HepG2 (cell line): Measurements from ENCODE around the gene ARPC1A. TPM values are rescaled to one million over a fixed set of nuclear protein-coding genes. Genes with fewer than 3 reads are reported as not detected.

Experiments
- ATF3 ChIP-seq: sonication (generic); formaldehyde crosslinking; IDR thresholded peaks from 2 replicates; pipeline ENCODE4 v1.4.0; 2020; ENCODE audit warnings: missing genetic modification reagents
- BATF2 ChIP-seq: sonication (generic); formaldehyde crosslinking; IDR thresholded peaks from 2 replicates; pipeline ENCODE4 v1.8.0; 2022; ENCODE audit warnings: mild to moderate bottlenecking, missing genetic modification reagents, moderate library complexity
- HNF4A ChIP-seq: sonication (generic); formaldehyde crosslinking; IDR thresholded peaks from 2 replicates; pipeline ENCODE4 v1.4.0; 2020; ENCODE audit warnings: missing genetic modification reagents
- KDM1A ChIP-seq: IDR thresholded peaks from 2 replicates; pipeline ENCODE4 v1.6.1; 2016; ENCODE audit warnings: missing compliant biosample characterization
- MYPOP ChIP-seq: sonication (generic); formaldehyde crosslinking; IDR thresholded peaks from 2 replicates; pipeline ENCODE4 v1.8.1; 2023; ENCODE audit warnings: mild to moderate bottlenecking, moderate library complexity, missing genetic modification reagents
- RBAK ChIP-seq: sonication (generic); formaldehyde crosslinking; IDR thresholded peaks from 2 replicates; pipeline ENCODE4 v1.5.1; 2020; ENCODE audit warnings: mild to moderate bottlenecking, missing genetic modification reagents
- SRF ChIP-seq: IDR thresholded peaks from 2 replicates; pipeline ENCODE4 v1.6.1; 2011; ENCODE audit warnings: mild to moderate bottlenecking, low read depth, low read length, moderate library complexity
- TFE3 ChIP-seq: IDR thresholded peaks from 2 replicates; pipeline ENCODE4 v1.6.1; 2016
- ZBTB20 ChIP-seq: sonication (generic); formaldehyde crosslinking; IDR thresholded peaks from 2 replicates; pipeline ENCODE4 v1.8.1; 2023; ENCODE audit warnings: missing genetic modification reagents, low read depth, mild to moderate bottlenecking, borderline replicate concordance
- ZBTB21 ChIP-seq: sonication (generic); formaldehyde crosslinking; IDR thresholded peaks from 2 replicates; pipeline ENCODE4 v1.4.0; 2020; ENCODE audit warnings: missing genetic modification reagents
- ZFP37 ChIP-seq: sonication (generic); formaldehyde crosslinking; IDR thresholded peaks from 2 replicates; pipeline ENCODE4 v1.4.0; 2020; ENCODE audit warnings: missing genetic modification reagents, borderline replicate concordance
- ZGPAT ChIP-seq: IDR thresholded peaks from 2 replicates; pipeline ENCODE4 v1.6.1; 2016; ENCODE audit warnings: mild to moderate bottlenecking
- ZKSCAN5 ChIP-seq: sonication (generic); formaldehyde crosslinking; IDR thresholded peaks from 2 replicates; pipeline ENCODE4 v1.5.1; 2020; ENCODE audit warnings: mild to moderate bottlenecking, missing genetic modification reagents
- ZNF251 ChIP-seq: sonication (generic); formaldehyde crosslinking; IDR thresholded peaks from 2 replicates; pipeline ENCODE4 v1.9.0; 2021; ENCODE audit warnings: mild to moderate bottlenecking, missing genetic modification reagents
- ZNF296 ChIP-seq: sonication (generic); formaldehyde crosslinking; conservative IDR thresholded peaks from 2 replicates; pipeline ENCODE4 v1.5.0; 2020; ENCODE audit warnings: mild to moderate bottlenecking, missing genetic modification reagents
- ZNF382 ChIP-seq: sonication (generic); formaldehyde crosslinking; IDR thresholded peaks from 2 replicates; pipeline ENCODE4 v1.5.0; 2020; ENCODE audit warnings: missing genetic modification reagents, mild to moderate bottlenecking, borderline replicate concordance
- ZNF513 ChIP-seq: sonication (generic); formaldehyde crosslinking; conservative IDR thresholded peaks from 2 replicates; pipeline ENCODE4 v1.5.0; 2020; ENCODE audit warnings: missing genetic modification reagents
- ZNF746 ChIP-seq: sonication (generic); formaldehyde crosslinking; IDR thresholded peaks from 2 replicates; pipeline ENCODE4 v1.8.0; 2022; ENCODE audit warnings: mild to moderate bottlenecking, missing genetic modification reagents
- ZNF770 ChIP-seq: sonication (generic); formaldehyde crosslinking; IDR thresholded peaks from 2 replicates; pipeline ENCODE4 v1.5.0; 2020; ENCODE audit warnings: mild to moderate bottlenecking, missing genetic modification reagents
- ZZZ3 ChIP-seq: sonication (generic); formaldehyde crosslinking; IDR thresholded peaks from 2 replicates; pipeline ENCODE4 v1.4.0; 2020; ENCODE audit warnings: missing genetic modification reagents, mild to moderate bottlenecking, borderline replicate concordance
- polyA plus RNA-seq, 8 experiments: library from polyadenylated mRNA; depleted of rRNA in 3 of 8; stranded (reverse) in 7 of 8; unstranded in 1 of 8; fragments of >200 nt; fragmentation: Illumina TruSeq in 4 of 8; extraction: Trizol in 4 of 8; gene quantifications; 2 replicates each; pipeline versions ENCODE4 v1.2.1 to v1.2.3, GENCODE V29; 2011 to 2016; ENCODE audit warnings: low read depth in 4 of 8, missing spikeins in 1 of 8, mixed read lengths in 1 of 8; ENCODE audit not compliant: insufficient read depth in 1 of 8
- total RNA-seq, 5 experiments: library from RNA; depleted of rRNA; stranded (reverse); fragments of >200 nt; fragmentation: Illumina TruSeq; extraction: Trizol; gene quantifications; 2 replicates each; pipeline ENCODE4 v1.2.3, GENCODE V29; 2016; ENCODE audit warnings: low read depth in 1 of 5

The ARPC1A gene
- total and polyA plus RNA-seq, 2 of the 13 experiments (the other 11 are each of a cell fraction or from before 2014, with no cell fraction given): 44.3 to 88.5 TPM

- TF ChIP-seq ZNF382 (CRISPR knock-in tag): no peak
- TF ChIP-seq KDM1A: no peak
- TF ChIP-seq ATF3 (CRISPR knock-in tag): no peak
- TF ChIP-seq ZNF251 (CRISPR knock-in tag): no peak
- TF ChIP-seq ZKSCAN5 (CRISPR knock-in tag): no peak
- TF ChIP-seq ZNF770: no peak
- no peak for TF ChIP-seq ZBTB21
- no peak for TF ChIP-seq ZNF296 (CRISPR knock-in tag)
- no peak for TF ChIP-seq ZGPAT (CRISPR knock-in tag)
- TF ChIP-seq ZZZ3: no peak
- TF ChIP-seq MYPOP (CRISPR knock-in tag): no peak
- TF ChIP-seq TFE3 (CRISPR knock-in tag): no peak
- TF ChIP-seq ZFP37: no peak
- peak; percentile 92 for TF ChIP-seq HNF4A (CRISPR knock-in tag)
- TF ChIP-seq SRF: no peak
- TF ChIP-seq ZNF513 (CRISPR knock-in tag): no peak
- TF ChIP-seq ZBTB20 (CRISPR knock-in tag): no peak
- TF ChIP-seq ZNF746 (CRISPR knock-in tag): no peak
- TF ChIP-seq RBAK (CRISPR knock-in tag): no peak
- no peak for TF ChIP-seq BATF2 (CRISPR knock-in tag)
Observed at GRCh38 chr7:99381664-99382075, 56.0 kb downstream of the ARPC1A start (continued).
